Measurements from ENCODE around the gene SPON1.

SPON1 gene

GRCh38 chr11:14026961-14027360 lies 64.4 kb downstream of the SPON1 start:
- Histone ChIP-seq H3K9me2 (ENCODE audit: low read depth, low read length) (no peaks in the 10 kb centered on the region), H3K4me2 (ENCODE audit: low read length) (no peak overlapping the region), H3K4me1 (ENCODE audit: insufficient read depth, low read length, severe bottlenecking) (no peaks in the 10 kb centered on the region), H3K9ac (ENCODE audit: low read length) (no peak overlapping the region), H2AFZ (ENCODE audit: low read length) (no peak overlapping the region), H3K4me3 (ENCODE audit: low read depth, low read length, poor library complexity, severe bottlenecking) (no peak overlapping the region), H3K79me2 (ENCODE audit: insufficient read depth, low read length) (no peaks in the 10 kb centered on the region), H3K27me3 (ENCODE audit: insufficient read depth, low read length) (no peaks in the 10 kb centered on the region), H3K36me3 (ENCODE audit: insufficient read depth, low read length) (no peaks in the 10 kb centered on the region), H3K27ac (ENCODE audit: low read depth, low read length, poor library complexity, severe bottlenecking) (no peak overlapping the region), H3F3A (ENCODE audit: insufficient read depth, low read length) (no peaks in the 10 kb centered on the region), H4K20me1 (ENCODE audit: insufficient read depth, low read length) (no peaks in the 10 kb centered on the region), H3K9me3 (ENCODE audit: low read length) (no peaks in the 10 kb centered on the region)
- TF ChIP-seq CTCF (IDR thresholded peaks at IDR 0.05; ENCODE audit: low read length), result no peak
- no peak for TF ChIP-seq EZH2 (IDR thresholded peaks at IDR 0.05; ENCODE audit: borderline replicate concordance, low read length)

GRCh38 chr11:14027525-14027924 lies 65.0 kb downstream of the SPON1 start:
- H3K9ac ChIP-seq (ENCODE audit: low read length), result no peak overlapping the region
- H4K20me1 ChIP-seq (ENCODE audit: insufficient read depth, low read length), result no peaks in the 10 kb centered on the region
- H3F3A ChIP-seq (ENCODE audit: insufficient read depth, low read length), result no peaks in the 10 kb centered on the region
- H3K9me3 ChIP-seq (ENCODE audit: low read length), result no peaks in the 10 kb centered on the region
- no peaks in the 10 kb centered on the region for H3K36me3 ChIP-seq (ENCODE audit: insufficient read depth, low read length)
- TF ChIP-seq CTCF (IDR thresholded peaks at IDR 0.05; ENCODE audit: low read length), result no peak
- TF ChIP-seq EZH2 (IDR thresholded peaks at IDR 0.05; ENCODE audit: borderline replicate concordance, low read length), result no peak
- no peak overlapping the region for H3K4me3 ChIP-seq (ENCODE audit: low read depth, low read length, poor library complexity, severe bottlenecking)
- no peak overlapping the region for H2AFZ ChIP-seq (ENCODE audit: low read length)
- no peaks in the 10 kb centered on the region for H3K9me2 ChIP-seq (ENCODE audit: low read depth, low read length)
- H3K4me1 ChIP-seq (ENCODE audit: insufficient read depth, low read length, severe bottlenecking), result no peaks in the 10 kb centered on the region
- H3K4me2 ChIP-seq (ENCODE audit: low read length), result no peak overlapping the region
- H3K27me3 ChIP-seq (ENCODE audit: insufficient read depth, low read length), result no peaks in the 10 kb centered on the region
- H3K27ac ChIP-seq (ENCODE audit: low read depth, low read length, poor library complexity, severe bottlenecking), result no peak overlapping the region
- H3K79me2 ChIP-seq (ENCODE audit: insufficient read depth, low read length), result no peaks in the 10 kb centered on the region

- Histone ChIP-seq H3K79me2 (ENCODE audit: insufficient read depth, low read length) (no peaks in the 10 kb centered on the region), H3K9me3 (ENCODE audit: low read length) (no peaks in the 10 kb centered on the region), H4K20me1 (ENCODE audit: insufficient read depth, low read length) (no peaks in the 10 kb centered on the region), H3K4me2 (ENCODE audit: low read length) (no peak overlapping the region), H3K27ac (ENCODE audit: low read depth, low read length, poor library complexity, severe bottlenecking) (no peak overlapping the region), H3K9me2 (ENCODE audit: low read depth, low read length) (no peaks in the 10 kb centered on the region), H3K4me1 (ENCODE audit: insufficient read depth, low read length, severe bottlenecking) (no peaks in the 10 kb centered on the region), H3K4me3 (ENCODE audit: low read depth, low read length, poor library complexity, severe bottlenecking) (no peak overlapping the region), H3K36me3 (ENCODE audit: insufficient read depth, low read length) (no peaks in the 10 kb centered on the region), H3K9ac (ENCODE audit: low read length) (no peak overlapping the region), H3F3A (ENCODE audit: insufficient read depth, low read length) (no peaks in the 10 kb centered on the region), H3K27me3 (ENCODE audit: insufficient read depth, low read length) (no peaks in the 10 kb centered on the region), H2AFZ (ENCODE audit: low read length) (no peak overlapping the region)
- TF ChIP-seq EZH2 (IDR thresholded peaks at IDR 0.05; ENCODE audit: borderline replicate concordance, low read length), result no peak
- no peak for TF ChIP-seq CTCF (IDR thresholded peaks at IDR 0.05; ENCODE audit: low read length)
Observed at GRCh38 chr11:14029440-14029839, 66.9 kb downstream of the SPON1 start.

Measured in OCI-LY1 (cell line).